Measurements from ENCODE around the gene C20orf202.

The C20orf202 gene

DNA sequence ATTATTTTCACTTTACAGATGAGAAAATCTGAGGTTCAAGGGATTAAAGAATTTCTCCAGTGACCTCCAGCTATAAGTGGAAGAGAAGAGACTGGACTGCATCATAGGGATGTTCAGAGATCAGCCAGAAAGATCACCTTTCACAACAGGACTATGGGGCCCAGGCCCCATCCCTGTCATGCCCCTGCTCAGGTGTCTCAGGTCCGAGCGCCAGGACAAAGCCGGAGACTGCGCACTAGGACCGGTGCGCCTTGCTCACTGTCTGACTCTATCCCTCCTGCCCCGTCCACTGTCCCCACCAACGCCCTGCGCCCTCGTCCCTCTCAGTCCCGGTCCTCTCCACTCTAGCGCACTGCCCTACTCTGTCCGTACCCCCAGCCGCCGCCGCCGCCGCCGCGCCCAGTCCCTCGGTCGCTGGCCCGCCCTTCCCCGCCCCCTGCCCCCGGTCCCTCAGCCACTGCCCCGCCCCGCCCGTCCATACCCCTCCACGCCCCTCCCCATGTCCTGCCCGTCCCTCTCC lies 22.1 kb downstream of the C20orf202 start:
- Histone ChIP-seq H3K4me3 (ENCODE audit: low read depth, low read length) (peak overlapping the region; percentile 45), H3K36me3 (ENCODE audit: control insufficient read depth in 2 of 2, insufficient read depth in 1 of 2, low read length in 2 of 2) (no peaks in the 10 kb centered on the region), H3K9me3 (ENCODE audit: control insufficient read depth, insufficient read depth, low read depth, low read length) (no peaks in the 10 kb centered on the region), H3K4me1 (ENCODE audit: control insufficient read depth, insufficient read depth, low read length) (0 out of 2 replicates have a peak, but pooled peaks cover 2% of the 10 kb centered on the region), H3K27ac (ENCODE audit: extremely low read depth, low read depth, low read length) (no peak overlapping the region)
- ChIA-PET CTCF (interaction anchor here (0.5 to 1.5 kb wide), 3 partner anchors 12 to 409 kb away, joined by 3 to 9 read pairs (median 4); no protein-coding TSS in a partner anchor), POLR2A (interaction anchor here (0.7 to 1.2 kb wide), 2 partner anchors 39 to 41 kb away, joined by 3 to 8 read pairs; partner anchors contain the start of gene SNPH)
- TF ChIP-seq ZEB2 (tag by site-specific recombination; IDR thresholded peaks at IDR 0.05): 0 out of 2 replicates have a peak, but pooled peaks have one; percentile 21
- no peak for TF ChIP-seq ZNF514 (tag by site-specific recombination; IDR thresholded peaks at IDR 0.05)
- TF ChIP-seq ZNF76 (tag by site-specific recombination; IDR thresholded peaks at IDR 0.05; ENCODE audit: borderline replicate concordance, low read depth): no peak
- TF ChIP-seq, protein P1, sequence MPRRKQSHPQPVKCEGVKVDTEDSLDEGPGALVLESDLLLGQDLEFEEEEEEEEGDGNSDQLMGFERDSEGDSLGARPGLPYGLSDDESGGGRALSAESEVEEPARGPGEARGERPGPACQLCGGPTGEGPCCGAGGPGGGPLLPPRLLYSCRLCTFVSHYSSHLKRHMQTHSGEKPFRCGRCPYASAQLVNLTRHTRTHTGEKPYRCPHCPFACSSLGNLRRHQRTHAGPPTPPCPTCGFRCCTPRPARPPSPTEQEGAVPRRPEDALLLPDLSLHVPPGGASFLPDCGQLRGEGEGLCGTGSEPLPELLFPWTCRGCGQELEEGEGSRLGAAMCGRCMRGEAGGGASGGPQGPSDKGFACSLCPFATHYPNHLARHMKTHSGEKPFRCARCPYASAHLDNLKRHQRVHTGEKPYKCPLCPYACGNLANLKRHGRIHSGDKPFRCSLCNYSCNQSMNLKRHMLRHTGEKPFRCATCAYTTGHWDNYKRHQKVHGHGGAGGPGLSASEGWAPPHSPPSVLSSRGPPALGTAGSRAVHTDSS (tag by site-specific recombination; IDR thresholded peaks at IDR 0.05): no peak
- TF ChIP-seq, protein P2, sequence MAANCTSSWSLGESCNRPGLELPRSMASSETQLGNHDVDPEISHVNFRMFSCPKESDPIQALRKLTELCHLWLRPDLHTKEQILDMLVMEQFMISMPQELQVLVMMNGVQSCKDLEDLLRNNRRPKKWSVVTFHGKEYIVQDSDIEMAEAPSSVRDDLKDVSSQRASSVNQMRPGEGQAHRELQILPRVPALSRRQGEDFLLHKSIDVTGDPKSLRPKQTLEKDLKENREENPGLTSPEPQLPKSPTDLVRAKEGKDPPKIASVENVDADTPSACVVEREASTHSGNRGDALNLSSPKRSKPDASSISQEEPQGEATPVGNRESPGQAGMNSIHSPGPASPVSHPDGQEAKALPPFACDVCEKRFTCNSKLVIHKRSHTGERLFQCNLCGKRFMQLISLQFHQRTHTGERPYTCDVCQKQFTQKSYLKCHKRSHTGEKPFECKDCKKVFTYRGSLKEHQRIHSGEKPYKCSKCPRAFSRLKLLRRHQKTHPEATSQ (tag by site-specific recombination; IDR thresholded peaks at IDR 0.05): 0 out of 2 replicates have a peak, but pooled peaks have one; percentile 53
- TF ChIP-seq SP3 (tag by site-specific recombination; IDR thresholded peaks at IDR 0.05): peak; percentile 40
- peak; percentile 40; the same call in 1 of the 2 replicates for TF ChIP-seq ZBTB20 (tag by site-specific recombination; IDR thresholded peaks at IDR 0.05)
- TF ChIP-seq ZNF138 (tag by site-specific recombination; IDR thresholded peaks at IDR 0.05; ENCODE audit: borderline replicate concordance): no peak
- TF ChIP-seq EGR2 (tag by site-specific recombination; IDR thresholded peaks at IDR 0.05; ENCODE audit: low read depth): no peak
- no peak for TF ChIP-seq ZBTB21 (tag by site-specific recombination; IDR thresholded peaks at IDR 0.05)
- TF ChIP-seq ZNF548 (tag by site-specific recombination; IDR thresholded peaks at IDR 0.05): no peak
- TF ChIP-seq, protein P3, sequence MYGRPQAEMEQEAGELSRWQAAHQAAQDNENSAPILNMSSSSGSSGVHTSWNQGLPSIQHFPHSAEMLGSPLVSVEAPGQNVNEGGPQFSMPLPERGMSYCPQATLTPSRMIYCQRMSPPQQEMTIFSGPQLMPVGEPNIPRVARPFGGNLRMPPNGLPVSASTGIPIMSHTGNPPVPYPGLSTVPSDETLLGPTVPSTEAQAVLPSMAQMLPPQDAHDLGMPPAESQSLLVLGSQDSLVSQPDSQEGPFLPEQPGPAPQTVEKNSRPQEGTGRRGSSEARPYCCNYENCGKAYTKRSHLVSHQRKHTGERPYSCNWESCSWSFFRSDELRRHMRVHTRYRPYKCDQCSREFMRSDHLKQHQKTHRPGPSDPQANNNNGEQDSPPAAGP (tag by site-specific recombination; IDR thresholded peaks at IDR 0.05): 0 out of 2 replicates have a peak, but pooled peaks have one; percentile 21
- TF ChIP-seq ZNF292 (tag by site-specific recombination; IDR thresholded peaks at IDR 0.05; ENCODE audit: borderline replicate concordance, low read depth): no peak
- TF ChIP-seq SP7 (tag by site-specific recombination; IDR thresholded peaks at IDR 0.05): no peak
- no peak for TF ChIP-seq ZNF211 (tag by site-specific recombination; IDR thresholded peaks at IDR 0.05; ENCODE audit: low read depth)
- no peak for TF ChIP-seq ZNF169 (tag by site-specific recombination; IDR thresholded peaks at IDR 0.05)
- peak; percentile 86 for TF ChIP-seq ZBTB48 (tag by site-specific recombination; IDR thresholded peaks at IDR 0.05)
- TF ChIP-seq ZFP69B (tag by site-specific recombination; IDR thresholded peaks at IDR 0.05): 0 out of 2 replicates have a peak, but pooled peaks have one; percentile 26
- TF ChIP-seq, protein P4, sequence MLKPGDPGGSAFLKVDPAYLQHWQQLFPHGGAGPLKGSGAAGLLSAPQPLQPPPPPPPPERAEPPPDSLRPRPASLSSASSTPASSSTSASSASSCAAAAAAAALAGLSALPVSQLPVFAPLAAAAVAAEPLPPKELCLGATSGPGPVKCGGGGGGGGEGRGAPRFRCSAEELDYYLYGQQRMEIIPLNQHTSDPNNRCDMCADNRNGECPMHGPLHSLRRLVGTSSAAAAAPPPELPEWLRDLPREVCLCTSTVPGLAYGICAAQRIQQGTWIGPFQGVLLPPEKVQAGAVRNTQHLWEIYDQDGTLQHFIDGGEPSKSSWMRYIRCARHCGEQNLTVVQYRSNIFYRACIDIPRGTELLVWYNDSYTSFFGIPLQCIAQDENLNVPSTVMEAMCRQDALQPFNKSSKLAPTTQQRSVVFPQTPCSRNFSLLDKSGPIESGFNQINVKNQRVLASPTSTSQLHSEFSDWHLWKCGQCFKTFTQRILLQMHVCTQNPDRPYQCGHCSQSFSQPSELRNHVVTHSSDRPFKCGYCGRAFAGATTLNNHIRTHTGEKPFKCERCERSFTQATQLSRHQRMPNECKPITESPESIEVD (tag by site-specific recombination; IDR thresholded peaks at IDR 0.05): no peak
- TF ChIP-seq, protein P5, sequence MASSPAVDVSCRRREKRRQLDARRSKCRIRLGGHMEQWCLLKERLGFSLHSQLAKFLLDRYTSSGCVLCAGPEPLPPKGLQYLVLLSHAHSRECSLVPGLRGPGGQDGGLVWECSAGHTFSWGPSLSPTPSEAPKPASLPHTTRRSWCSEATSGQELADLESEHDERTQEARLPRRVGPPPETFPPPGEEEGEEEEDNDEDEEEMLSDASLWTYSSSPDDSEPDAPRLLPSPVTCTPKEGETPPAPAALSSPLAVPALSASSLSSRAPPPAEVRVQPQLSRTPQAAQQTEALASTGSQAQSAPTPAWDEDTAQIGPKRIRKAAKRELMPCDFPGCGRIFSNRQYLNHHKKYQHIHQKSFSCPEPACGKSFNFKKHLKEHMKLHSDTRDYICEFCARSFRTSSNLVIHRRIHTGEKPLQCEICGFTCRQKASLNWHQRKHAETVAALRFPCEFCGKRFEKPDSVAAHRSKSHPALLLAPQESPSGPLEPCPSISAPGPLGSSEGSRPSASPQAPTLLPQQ (tag by site-specific recombination; IDR thresholded peaks at IDR 0.05): peak; percentile 39; the same call in 1 of the 2 replicates
- TF ChIP-seq IKZF3 (tag by site-specific recombination; IDR thresholded peaks at IDR 0.05): no peak
- TF ChIP-seq ZBTB8A (tag by site-specific recombination; IDR thresholded peaks at IDR 0.05): no peak
- TF ChIP-seq KLF1 (tag by site-specific recombination; IDR thresholded peaks at IDR 0.05): peak; percentile 67
- TF ChIP-seq, protein P6, sequence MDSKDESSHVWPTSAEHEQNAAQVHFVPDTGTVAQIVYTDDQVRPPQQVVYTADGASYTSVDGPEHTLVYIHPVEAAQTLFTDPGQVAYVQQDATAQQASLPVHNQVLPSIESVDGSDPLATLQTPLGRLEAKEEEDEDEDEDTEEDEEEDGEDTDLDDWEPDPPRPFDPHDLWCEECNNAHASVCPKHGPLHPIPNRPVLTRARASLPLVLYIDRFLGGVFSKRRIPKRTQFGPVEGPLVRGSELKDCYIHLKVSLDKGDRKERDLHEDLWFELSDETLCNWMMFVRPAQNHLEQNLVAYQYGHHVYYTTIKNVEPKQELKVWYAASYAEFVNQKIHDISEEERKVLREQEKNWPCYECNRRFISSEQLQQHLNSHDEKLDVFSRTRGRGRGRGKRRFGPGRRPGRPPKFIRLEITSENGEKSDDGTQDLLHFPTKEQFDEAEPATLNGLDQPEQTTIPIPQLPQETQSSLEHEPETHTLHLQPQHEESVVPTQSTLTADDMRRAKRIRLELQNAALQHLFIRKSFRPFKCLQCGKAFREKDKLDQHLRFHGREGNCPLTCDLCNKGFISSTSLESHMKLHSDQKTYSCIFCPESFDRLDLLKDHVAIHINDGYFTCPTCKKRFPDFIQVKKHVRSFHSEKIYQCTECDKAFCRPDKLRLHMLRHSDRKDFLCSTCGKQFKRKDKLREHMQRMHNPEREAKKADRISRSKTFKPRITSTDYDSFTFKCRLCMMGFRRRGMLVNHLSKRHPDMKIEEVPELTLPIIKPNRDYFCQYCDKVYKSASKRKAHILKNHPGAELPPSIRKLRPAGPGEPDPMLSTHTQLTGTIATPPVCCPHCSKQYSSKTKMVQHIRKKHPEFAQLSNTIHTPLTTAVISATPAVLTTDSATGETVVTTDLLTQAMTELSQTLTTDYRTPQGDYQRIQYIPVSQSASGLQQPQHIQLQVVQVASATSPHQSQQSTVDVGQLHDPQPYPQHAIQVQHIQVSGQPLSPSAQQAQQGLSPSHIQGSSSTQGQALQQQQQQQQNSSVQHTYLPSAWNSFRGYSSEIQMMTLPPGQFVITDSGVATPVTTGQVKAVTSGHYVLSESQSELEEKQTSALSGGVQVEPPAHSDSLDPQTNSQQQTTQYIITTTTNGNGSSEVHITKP (tag by site-specific recombination; IDR thresholded peaks at IDR 0.05): no peak; the same call in 1 of the 2 replicates
- TF ChIP-seq ZNF600 (tag by site-specific recombination; IDR thresholded peaks at IDR 0.05): peak; percentile 76
- peak; percentile 31; the same call in 1 of the 2 replicates for TF ChIP-seq KLF8 (tag by site-specific recombination; IDR thresholded peaks at IDR 0.05)
- no peak for TF ChIP-seq ZNF394 (tag by site-specific recombination; IDR thresholded peaks at IDR 0.05; ENCODE audit: borderline replicate concordance)
- 0 out of 2 replicates have a peak, but pooled peaks have one; percentile 13 for TF ChIP-seq ZXDB (tag by site-specific recombination; IDR thresholded peaks at IDR 0.05)

Measured in HEK293 (cell line).